ENCODE data around the gene ZNF19. TPM values are rescaled to one million over a fixed set of nuclear protein-coding genes. Genes with fewer than 3 reads are reported as not detected.

ZNF19 gene
- total RNA-seq, 1 donor from 2014 or later = 2.2 TPM

DNA sequence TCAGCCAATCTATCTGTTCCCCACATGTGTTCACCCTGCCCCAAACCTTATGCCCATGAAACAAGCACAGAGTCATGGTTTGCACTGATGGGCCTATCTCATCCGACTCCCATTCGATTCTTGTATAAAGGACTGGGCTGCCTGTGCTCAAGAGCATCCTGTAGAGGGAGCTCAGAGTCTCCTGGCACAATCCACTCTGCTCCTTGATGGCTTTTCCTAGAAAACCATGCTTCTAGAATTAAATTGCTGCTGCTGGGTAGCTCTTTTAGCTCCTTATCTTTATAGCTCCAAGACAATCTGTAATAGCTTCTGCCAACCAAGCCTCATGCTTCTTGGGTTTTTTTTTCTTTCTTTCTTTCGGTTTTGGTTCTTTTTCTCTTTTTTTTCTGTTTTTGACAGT lies 9.7 kb downstream of the ZNF19 start:
- H3K36me3 ChIP-seq = peaks cover 0 to 35% of the 10 kb centered on the region in 2 donors
- H3K4me3 ChIP-seq = no peak overlapping the region
- intact Hi-C loops (cut with DNase I) = no loop called here

DNA sequence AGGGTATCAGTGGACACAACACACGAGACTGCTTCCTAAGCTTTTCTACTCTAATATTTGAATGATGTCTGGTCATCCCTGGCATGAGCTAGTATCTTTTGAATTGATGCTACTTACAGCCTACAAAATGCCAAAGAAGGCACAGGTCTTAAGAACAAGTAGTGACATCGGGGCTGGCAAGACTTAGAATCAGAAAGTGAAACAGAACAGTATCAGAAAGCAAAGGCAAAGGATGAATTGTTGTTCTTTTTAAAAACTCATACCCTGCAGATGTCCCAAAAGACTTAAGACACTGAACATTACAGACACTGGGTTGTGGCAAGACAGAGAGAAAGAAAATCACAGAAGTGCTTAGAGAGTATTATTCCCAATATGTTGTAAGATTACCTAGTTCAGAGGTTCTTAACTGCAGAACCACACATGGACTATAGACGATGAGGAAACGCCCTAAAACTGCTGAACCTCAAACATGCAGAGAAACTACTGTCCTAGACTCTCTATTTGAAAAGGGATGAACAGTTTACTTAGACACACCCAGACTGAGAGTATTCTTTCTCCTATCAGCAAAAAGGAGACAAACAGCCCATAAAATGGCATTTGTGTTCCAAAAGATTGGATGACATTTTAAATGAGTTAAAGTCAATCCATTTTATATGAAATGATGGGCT lies 12.5 kb downstream of the ZNF19 start:
- H3K4me3 ChIP-seq = no peak overlapping the region
- TF ChIP-seq POLR2A (IDR thresholded peaks at IDR 0.05) = no peak
- TF ChIP-seq POLR2AphosphoS5 (IDR thresholded peaks at IDR 0.05; ENCODE audit: insufficient read depth in 1 of 2, low read depth in 1 of 2) = no peak
- TF ChIP-seq, protein P1, sequence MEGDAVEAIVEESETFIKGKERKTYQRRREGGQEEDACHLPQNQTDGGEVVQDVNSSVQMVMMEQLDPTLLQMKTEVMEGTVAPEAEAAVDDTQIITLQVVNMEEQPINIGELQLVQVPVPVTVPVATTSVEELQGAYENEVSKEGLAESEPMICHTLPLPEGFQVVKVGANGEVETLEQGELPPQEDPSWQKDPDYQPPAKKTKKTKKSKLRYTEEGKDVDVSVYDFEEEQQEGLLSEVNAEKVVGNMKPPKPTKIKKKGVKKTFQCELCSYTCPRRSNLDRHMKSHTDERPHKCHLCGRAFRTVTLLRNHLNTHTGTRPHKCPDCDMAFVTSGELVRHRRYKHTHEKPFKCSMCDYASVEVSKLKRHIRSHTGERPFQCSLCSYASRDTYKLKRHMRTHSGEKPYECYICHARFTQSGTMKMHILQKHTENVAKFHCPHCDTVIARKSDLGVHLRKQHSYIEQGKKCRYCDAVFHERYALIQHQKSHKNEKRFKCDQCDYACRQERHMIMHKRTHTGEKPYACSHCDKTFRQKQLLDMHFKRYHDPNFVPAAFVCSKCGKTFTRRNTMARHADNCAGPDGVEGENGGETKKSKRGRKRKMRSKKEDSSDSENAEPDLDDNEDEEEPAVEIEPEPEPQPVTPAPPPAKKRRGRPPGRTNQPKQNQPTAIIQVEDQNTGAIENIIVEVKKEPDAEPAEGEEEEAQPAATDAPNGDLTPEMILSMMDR (IDR thresholded peaks at IDR 0.05) = no peak

More for the DNA sequence above, 9.7 kb downstream of the ZNF19 start:
- TF ChIP-seq, protein P1 (IDR thresholded peaks at IDR 0.05) = no peak
- no peak for TF ChIP-seq POLR2A (IDR thresholded peaks at IDR 0.05)
- no peak for TF ChIP-seq POLR2AphosphoS5 (IDR thresholded peaks at IDR 0.05; ENCODE audit: insufficient read depth in 1 of 2, low read depth in 1 of 2)
- H3K4me1 ChIP-seq = no peaks in the 10 kb centered on the region
- no peaks in the 10 kb centered on the region for H3K27me3 ChIP-seq
- H3K9me3 ChIP-seq = no peaks in the 10 kb centered on the region
- H3K27ac ChIP-seq = no peak overlapping the region
- DNase-seq (ENCODE audit: extremely low spot score in 2 of 2) = no peak

GRCh38 chr16:71474864-71475263 lies 14.3 kb downstream of the ZNF19 start:
- H3K9me3 ChIP-seq = no peaks in the 10 kb centered on the region
- H3K4me1 ChIP-seq = no peaks in the 10 kb centered on the region
- peaks cover 0 to 39% of the 10 kb centered on the region in 2 donors for H3K36me3 ChIP-seq
- H3K4me3 ChIP-seq = no peak overlapping the region
- no peak overlapping the region for H3K27ac ChIP-seq
- no peaks in the 10 kb centered on the region for H3K27me3 ChIP-seq
- TF ChIP-seq POLR2A (IDR thresholded peaks at IDR 0.05) (no peak), POLR2AphosphoS5 (IDR thresholded peaks at IDR 0.05; ENCODE audit: insufficient read depth in 1 of 2, low read depth in 1 of 2) (no peak)
- TF ChIP-seq, protein P1 (IDR thresholded peaks at IDR 0.05) = no peak
- DNase-seq (ENCODE audit: extremely low spot score in 2 of 2) = no peak
- intact Hi-C loops (cut with DNase I) = no loop called here

More for the DNA sequence above, 12.5 kb downstream of the ZNF19 start:
- H3K27ac ChIP-seq = no peak overlapping the region
- no peaks in the 10 kb centered on the region for H3K9me3 ChIP-seq
- H3K27me3 ChIP-seq = no peaks in the 10 kb centered on the region
- peaks cover 0 to 35% of the 10 kb centered on the region in 2 donors for H3K36me3 ChIP-seq
- no peak for DNase-seq (ENCODE audit: extremely low spot score in 2 of 2)
- intact Hi-C loops (cut with DNase I) = no loop called here
- H3K4me1 ChIP-seq = no peaks in the 10 kb centered on the region

GRCh38 chr16:71473891-71474290 lies 15.2 kb downstream of the ZNF19 start:
- Histone ChIP-seq H3K27ac (no peak overlapping the region), H3K27me3 (no peaks in the 10 kb centered on the region), H3K4me1 (no peaks in the 10 kb centered on the region), H3K9me3 (no peaks in the 10 kb centered on the region), H3K36me3 (peaks cover 0 to 39% of the 10 kb centered on the region in 2 donors), H3K4me3 (no peak overlapping the region)
- DNase-seq (ENCODE audit: extremely low spot score in 2 of 2) = no peak
- TF ChIP-seq POLR2A (IDR thresholded peaks at IDR 0.05) (no peak), POLR2AphosphoS5 (IDR thresholded peaks at IDR 0.05; ENCODE audit: insufficient read depth in 1 of 2, low read depth in 1 of 2) (no peak)
- TF ChIP-seq, protein P1 (IDR thresholded peaks at IDR 0.05) = no peak
- intact Hi-C loops (cut with DNase I) = no loop called here

DNA sequence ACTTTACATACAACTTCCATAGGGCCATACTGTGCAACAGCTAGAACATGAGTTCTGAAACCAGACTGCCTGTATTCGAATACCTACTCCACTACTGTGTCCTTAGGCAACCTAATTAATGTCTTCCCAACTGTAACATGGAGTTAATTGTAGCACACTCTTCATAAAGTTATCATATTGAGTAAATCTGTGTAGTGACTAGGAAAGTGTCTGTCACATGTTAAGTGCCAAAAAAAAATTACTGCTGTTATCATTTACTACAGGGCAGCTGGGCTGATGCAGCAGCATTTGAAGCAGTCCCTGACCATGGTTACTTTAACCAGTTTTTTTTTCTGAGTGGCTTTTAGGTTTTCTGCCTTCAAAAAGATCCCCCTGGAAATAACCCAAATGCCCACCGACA lies 16.2 kb downstream of the ZNF19 start:
- H3K27ac ChIP-seq = no peak overlapping the region
- no peak for TF ChIP-seq POLR2AphosphoS5 (IDR thresholded peaks at IDR 0.05; ENCODE audit: insufficient read depth in 1 of 2, low read depth in 1 of 2)
- TF ChIP-seq, protein P1 (IDR thresholded peaks at IDR 0.05) = no peak
- no peak for TF ChIP-seq POLR2A (IDR thresholded peaks at IDR 0.05)
- intact Hi-C loops (cut with DNase I) = no loop called here
- no peak for DNase-seq (ENCODE audit: extremely low spot score in 2 of 2)
- H3K36me3 ChIP-seq = peaks cover 0 to 30% of the 10 kb centered on the region in 2 donors
- no peaks in the 10 kb centered on the region for H3K9me3 ChIP-seq
- no peaks in the 10 kb centered on the region for H3K27me3 ChIP-seq
- H3K4me3 ChIP-seq = no peak overlapping the region
- no peaks in the 10 kb centered on the region for H3K4me1 ChIP-seq

Data from vagina (tissue), 2 donors.